Suprapubic skin (tissue), 4 donors: ENCODE data around the gene WDR74. TPM values are rescaled to one million over a fixed set of nuclear protein-coding genes. Genes with fewer than 3 reads are reported as not detected.
A peak's percentile ranks its signal among the peaks of the same experiment; 100 is the strongest.
"Not testable (repeated sequence)": the region's sequence is repeated elsewhere in the genome, so short reads cannot be mapped to it uniquely, and the experiment has no call there.

Source experiments
- DNase-seq, 2 donors: peaks; one replicate each; pipeline ENCODE4 v3.0.0-alpha.2; 2019; ENCODE audit warnings: low spot score in 2 of 2
- H3K27ac ChIP-seq: fragments of 200-600 bp; sonication (generic); one replicate; pipeline ENCODE4 v1.5.1; 2019
- H3K27me3 ChIP-seq: fragments of 200-600 bp; sonication (generic); one replicate; pipeline ENCODE4 v1.5.1; 2019
- H3K36me3 ChIP-seq: fragments of 200-600 bp; sonication (generic); one replicate; pipeline ENCODE4 v1.5.1; 2019
- H3K4me1 ChIP-seq: fragments of 200-600 bp; sonication (generic); one replicate; pipeline ENCODE4 v1.5.1; 2019
- H3K4me3 ChIP-seq: fragments of 200-600 bp; sonication (generic); one replicate; pipeline ENCODE4 v1.5.1; 2019; ENCODE audit warnings: mild to moderate bottlenecking
- H3K9me3 ChIP-seq: fragments of 200-600 bp; sonication (generic); one replicate; pipeline ENCODE4 v1.5.1; 2019
- CTCF ChIP-seq, 2 donors: fragments of 200-600 bp in 1 of 2; fragments of 450-650 bp in 1 of 2; sonication (generic) in 1 of 2; IDR thresholded peaks; one replicate each; pipeline ENCODE4 v1.5.1; 2016 to 2019; ENCODE audit warnings: antibody characterized with exemption in 2 of 2, mild to moderate bottlenecking in 1 of 2, moderate library complexity in 1 of 2
- EP300 ChIP-seq: sonication (generic); formaldehyde crosslinking; IDR thresholded peaks from one replicate; pipeline ENCODE4 v1.6.1; 2017; ENCODE audit warnings: antibody characterized with exemption
- POLR2A ChIP-seq, 2 donors: fragments of 450-650 bp; IDR thresholded peaks; one replicate each; pipeline ENCODE4 v1.6.1; 2017; ENCODE audit warnings: antibody characterized with exemption in 2 of 2, mild to moderate bottlenecking in 2 of 2, moderate library complexity in 2 of 2
- POLR2AphosphoS5 ChIP-seq, 3 donors: sonication (generic); formaldehyde crosslinking; IDR thresholded peaks; one replicate each; pipeline ENCODE4 v1.6.1; 2017; ENCODE audit warnings: antibody characterized with exemption in 3 of 3
- WGBS: methylation state at CpG from one replicate; pipeline ENCODE4 v1.1.5; 2018; 5-methylcytosine and 5-hydroxymethylcytosine counted together
- total RNA-seq, 4 donors: library from RNA; depleted of rRNA; stranded (reverse); fragments of >200 nt; gene quantifications; one replicate each; pipeline ENCODE4 v1.1.0, GENCODE V29; 2016

WDR74 gene
- total RNA-seq, 4 donors from 2014 or later = 63.3 to 79.8 (median 70.3) TPM

- peak in 1 of 2 donors; percentile 75 for DNase-seq
- peaks cover 42% of the 10 kb centered on the region for H3K36me3 ChIP-seq
- no peaks in the 10 kb centered on the region for H3K27me3 ChIP-seq
- H3K27ac ChIP-seq = peak overlapping the region; percentile 91
- H3K4me3 ChIP-seq = peak overlapping the region; percentile 88
- 3% methylated on average over 18 of the region's 33 CpGs for WGBS
- H3K9me3 ChIP-seq = no peaks in the 10 kb centered on the region
- TF ChIP-seq CTCF (IDR thresholded peaks at IDR 0.05) = no peak
- no peak for TF ChIP-seq POLR2AphosphoS5 (IDR thresholded peaks at IDR 0.05)
- TF ChIP-seq POLR2A (IDR thresholded peaks at IDR 0.05) = no peak
- no peak for TF ChIP-seq EP300
- H3K4me1 ChIP-seq = peaks cover 37% of the 10 kb centered on the region
These were observed 8.4 kb downstream of the WDR74 start for GRCh38 chr11:62830904-62831519.

DNA sequence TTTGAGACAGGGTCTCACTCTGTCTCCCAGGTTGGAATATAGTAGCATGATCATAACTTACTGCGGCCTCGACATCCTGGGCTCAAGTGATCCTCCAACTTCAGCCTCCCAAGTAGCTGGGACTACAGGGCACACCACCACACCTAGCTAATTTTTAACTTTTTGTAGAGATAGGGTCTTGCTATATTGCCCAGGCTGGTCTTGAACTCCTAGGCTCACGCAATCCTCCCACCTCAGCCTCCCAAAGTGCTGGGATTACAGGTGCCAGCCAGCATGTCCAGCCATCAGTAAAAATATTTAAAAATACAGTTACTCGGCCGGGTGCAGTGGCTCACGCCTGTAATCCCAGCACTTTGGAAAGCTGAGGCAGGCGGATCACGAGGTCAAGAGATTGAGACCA, 11.3 kb downstream of the WDR74 start:
- H3K4me1 ChIP-seq = peaks cover 28% of the 10 kb centered on the region
- not testable (repeated sequence) for H3K9me3 ChIP-seq, DNase-seq, H3K4me3 ChIP-seq, H3K27ac ChIP-seq, H3K27me3 ChIP-seq
- 92% methylated on average over 8 of the region's 8 CpGs for WGBS
- H3K36me3 ChIP-seq = peaks cover 51% of the 10 kb centered on the region

DNA sequence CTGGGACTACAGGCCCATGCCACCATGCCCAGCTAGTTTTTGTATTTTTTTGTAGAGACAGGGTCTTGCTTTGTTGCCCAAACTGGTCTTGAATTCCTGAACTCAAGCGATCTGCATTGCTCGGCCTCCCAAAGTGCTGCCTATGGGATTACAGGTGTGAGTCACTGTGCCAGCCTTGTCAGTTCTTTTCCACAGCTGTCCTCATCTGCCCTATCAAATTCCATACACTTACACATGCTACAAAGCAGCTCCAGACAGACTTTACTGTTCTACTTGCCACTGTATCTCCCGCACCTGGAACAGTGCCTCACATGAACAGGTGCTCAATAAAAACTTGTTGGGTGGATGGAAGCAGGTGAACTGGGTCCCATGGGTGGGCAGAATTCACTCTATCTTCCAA, 15.7 kb downstream of the WDR74 start:
- 87% methylated on average over 3 of the region's 3 CpGs for WGBS
- Histone ChIP-seq H3K4me3 (no peak overlapping the region), H3K9me3 (no peaks in the 10 kb centered on the region), H3K4me1 (no peaks in the 10 kb centered on the region), H3K27ac (no peak overlapping the region), H3K36me3 (peaks cover 92% of the 10 kb centered on the region), H3K27me3 (no peaks in the 10 kb centered on the region)
- no peak for DNase-seq
- TF ChIP-seq EP300 (no peak), CTCF (IDR thresholded peaks at IDR 0.05) (no peak), POLR2A (IDR thresholded peaks at IDR 0.05) (no peak), POLR2AphosphoS5 (IDR thresholded peaks at IDR 0.05) (no peak)

DNA sequence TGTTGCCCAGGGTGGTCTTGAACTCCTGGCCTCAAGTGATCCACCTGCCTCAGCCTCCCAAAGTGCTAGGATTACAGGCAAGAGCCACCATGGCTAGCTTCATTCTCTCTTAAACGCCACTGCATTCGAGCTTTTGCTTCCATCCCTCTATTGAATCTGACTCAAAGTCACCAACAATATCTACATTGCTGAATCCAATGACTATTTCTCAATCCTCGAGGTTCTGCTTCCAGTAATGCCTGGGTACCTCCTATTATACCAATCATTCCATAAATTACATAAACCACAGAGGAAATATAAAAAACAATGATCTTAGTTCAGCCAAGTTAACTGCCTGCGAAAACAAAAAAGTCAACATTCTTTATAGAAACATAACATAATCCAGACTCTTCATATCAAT, 22.3 kb downstream of the WDR74 start:
- TF ChIP-seq CTCF (IDR thresholded peaks at IDR 0.05) = no peak
- TF ChIP-seq POLR2A (IDR thresholded peaks at IDR 0.05) = no peak
- TF ChIP-seq POLR2AphosphoS5 (IDR thresholded peaks at IDR 0.05) = no peak
- TF ChIP-seq EP300 = no peak
- H3K4me1 ChIP-seq = no peaks in the 10 kb centered on the region
- DNase-seq = no peak
- H3K4me3 ChIP-seq = no peak overlapping the region
- no peak overlapping the region for H3K27ac ChIP-seq
- peaks cover 48% of the 10 kb centered on the region for H3K36me3 ChIP-seq
- WGBS = 93% methylated on average over 4 of the region's 4 CpGs
- H3K27me3 ChIP-seq = no peaks in the 10 kb centered on the region
- no peaks in the 10 kb centered on the region for H3K9me3 ChIP-seq

DNA sequence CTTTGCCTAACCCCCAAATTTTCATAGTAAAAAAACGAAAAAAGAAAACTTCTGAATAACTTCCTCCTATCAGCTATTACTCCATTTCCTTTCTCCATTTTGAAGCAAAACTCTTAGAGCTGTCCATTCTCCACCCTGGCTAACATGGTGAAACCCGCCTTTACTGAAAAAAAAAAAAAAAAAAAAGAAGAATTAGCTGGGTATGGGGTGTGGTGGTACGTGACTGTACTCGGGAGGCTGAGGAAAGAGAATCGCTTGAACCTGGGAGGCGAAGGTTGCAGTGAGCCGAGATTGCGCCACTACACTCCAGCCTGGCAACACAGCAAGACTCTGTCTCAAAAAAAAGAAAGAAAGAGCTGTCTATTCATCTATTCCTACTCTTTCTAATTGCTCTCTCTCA, 22.8 kb downstream of the WDR74 start:
- no peak overlapping the region for H3K27ac ChIP-seq

More for the DNA sequence above, 22.8 kb downstream of the WDR74 start:
- Histone ChIP-seq H3K4me1 (no peaks in the 10 kb centered on the region), H3K4me3 (no peak overlapping the region), H3K9me3 (no peaks in the 10 kb centered on the region), H3K27me3 (no peaks in the 10 kb centered on the region), H3K36me3 (peaks cover 42% of the 10 kb centered on the region)
- WGBS = 85% methylated on average over 8 of the region's 8 CpGs
- DNase-seq = no peak
- TF ChIP-seq POLR2AphosphoS5 (IDR thresholded peaks at IDR 0.05) (no peak), CTCF (IDR thresholded peaks at IDR 0.05) (no peak), POLR2A (IDR thresholded peaks at IDR 0.05) (no peak), EP300 (no peak)
